HG03196 (cell line): ENCODE data around the gene VKORC1.

Experiments
- ATAC-seq: cut with Tn5 transposase; IDR thresholded peaks from one replicate; pipeline ENCODE4 v1.9.1; 2021; ENCODE audit not compliant: unreplicated experiment

Gene VKORC1

GRCh38 chr16:31063843-31064611, 30.6 kb downstream of the VKORC1 start:
- no peak for ATAC-seq

DNA sequence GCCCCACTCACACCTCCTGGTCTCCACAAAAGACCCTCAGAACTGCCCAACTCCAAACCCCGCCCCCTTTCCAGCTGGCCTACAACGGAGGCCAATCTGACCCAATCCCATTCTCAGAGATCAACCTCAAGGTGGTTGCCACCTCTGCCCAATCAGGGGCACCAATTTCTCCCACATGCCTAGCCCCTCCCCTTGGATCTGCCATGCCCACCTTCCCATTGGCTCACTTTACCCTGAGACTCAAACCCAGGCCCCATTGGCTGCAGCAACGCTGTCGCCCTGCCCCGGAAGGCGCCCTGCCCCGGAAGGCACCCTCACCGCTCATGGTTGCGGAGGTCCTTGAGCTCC, 31.1 kb downstream of the VKORC1 start:
- no peak for ATAC-seq

DNA sequence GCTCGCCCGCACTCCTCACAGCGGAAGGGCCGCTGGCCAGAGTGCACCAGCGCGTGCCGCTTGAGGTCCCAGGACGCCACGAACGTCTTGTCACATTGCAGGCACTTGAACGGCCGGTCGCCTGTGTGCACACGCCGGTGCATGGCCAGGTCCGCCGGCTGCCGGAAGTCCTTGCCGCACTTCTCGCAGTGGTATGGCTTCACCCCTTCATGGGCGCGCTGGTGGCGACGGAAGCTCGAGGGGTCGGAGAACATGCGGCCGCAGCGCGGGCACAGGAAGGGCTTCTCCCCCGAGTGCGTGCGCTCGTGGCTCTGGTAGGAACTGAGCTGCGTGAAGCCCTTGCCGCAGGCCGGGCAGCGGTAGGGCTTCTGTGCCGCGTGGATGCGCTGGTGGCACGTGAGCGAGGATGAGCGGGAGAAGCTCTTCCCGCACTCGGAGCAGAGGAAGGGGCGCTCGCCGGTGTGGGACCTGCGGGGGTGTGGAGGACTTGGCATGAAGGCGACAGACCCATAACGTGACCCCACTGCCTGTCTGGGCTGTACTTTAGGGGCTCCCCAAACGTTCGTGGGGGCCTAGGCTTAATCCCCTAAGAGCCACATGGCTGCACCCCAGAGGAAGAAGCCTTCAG, 32.7 kb downstream of the VKORC1 start:
- ATAC-seq = no peak

DNA sequence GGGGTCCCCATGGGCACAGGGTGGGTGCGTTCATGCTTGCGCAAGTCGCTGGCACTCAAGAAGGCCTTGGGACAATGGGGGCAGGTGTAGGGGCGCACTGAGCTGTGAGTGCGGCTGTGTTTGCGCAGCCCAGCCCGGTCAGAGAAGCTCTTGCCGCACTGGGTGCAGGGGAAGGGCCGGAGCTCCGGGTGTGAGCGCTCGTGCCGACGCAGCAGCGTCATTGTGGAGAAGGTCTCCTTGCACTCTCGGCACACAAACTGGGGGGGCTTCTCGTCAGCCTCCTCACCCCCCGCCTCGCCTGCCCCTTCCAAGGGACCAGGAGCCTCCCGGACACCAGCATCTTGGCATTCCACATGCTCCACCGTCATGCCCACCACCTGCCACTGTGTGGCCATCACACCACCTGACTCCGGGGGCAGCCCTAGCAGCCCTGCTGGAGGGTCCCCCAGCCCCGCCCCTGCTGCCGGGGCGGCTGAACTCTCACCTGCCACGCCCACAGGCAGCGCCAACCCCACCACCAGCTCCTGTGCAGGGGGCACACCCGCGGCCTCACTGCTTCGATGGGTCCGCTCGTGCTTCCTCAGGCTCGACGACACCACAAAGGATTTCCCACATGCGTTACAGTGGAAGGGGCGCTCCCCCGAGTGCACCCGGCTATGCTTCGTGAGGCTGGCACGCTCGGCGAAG, 33.3 kb downstream of the VKORC1 start:
- no peak for ATAC-seq

GRCh38 chr16:31055613-31056012, 39.0 kb downstream of the VKORC1 start:
- ATAC-seq = no peak

DNA sequence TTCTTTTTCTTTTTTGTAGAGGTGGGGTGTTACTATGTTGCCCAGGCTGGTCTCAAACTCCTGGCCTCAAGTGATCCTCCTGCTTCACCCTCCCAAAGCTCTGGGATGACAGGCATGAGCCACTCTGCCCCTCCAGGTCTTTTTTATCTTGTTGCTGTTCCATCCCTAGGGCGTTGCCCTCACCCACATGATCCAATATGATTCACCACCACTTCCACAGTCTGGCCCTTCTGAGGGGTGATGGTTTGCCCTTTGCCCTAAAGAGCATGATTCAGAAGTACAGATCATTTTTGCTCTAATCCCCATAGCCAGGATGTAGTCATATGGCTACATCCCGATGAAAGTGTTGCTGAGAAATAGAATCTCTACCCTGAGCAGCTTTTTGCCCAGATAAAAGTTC, 42.5 kb downstream of the VKORC1 start:
- no peak for ATAC-seq

DNA sequence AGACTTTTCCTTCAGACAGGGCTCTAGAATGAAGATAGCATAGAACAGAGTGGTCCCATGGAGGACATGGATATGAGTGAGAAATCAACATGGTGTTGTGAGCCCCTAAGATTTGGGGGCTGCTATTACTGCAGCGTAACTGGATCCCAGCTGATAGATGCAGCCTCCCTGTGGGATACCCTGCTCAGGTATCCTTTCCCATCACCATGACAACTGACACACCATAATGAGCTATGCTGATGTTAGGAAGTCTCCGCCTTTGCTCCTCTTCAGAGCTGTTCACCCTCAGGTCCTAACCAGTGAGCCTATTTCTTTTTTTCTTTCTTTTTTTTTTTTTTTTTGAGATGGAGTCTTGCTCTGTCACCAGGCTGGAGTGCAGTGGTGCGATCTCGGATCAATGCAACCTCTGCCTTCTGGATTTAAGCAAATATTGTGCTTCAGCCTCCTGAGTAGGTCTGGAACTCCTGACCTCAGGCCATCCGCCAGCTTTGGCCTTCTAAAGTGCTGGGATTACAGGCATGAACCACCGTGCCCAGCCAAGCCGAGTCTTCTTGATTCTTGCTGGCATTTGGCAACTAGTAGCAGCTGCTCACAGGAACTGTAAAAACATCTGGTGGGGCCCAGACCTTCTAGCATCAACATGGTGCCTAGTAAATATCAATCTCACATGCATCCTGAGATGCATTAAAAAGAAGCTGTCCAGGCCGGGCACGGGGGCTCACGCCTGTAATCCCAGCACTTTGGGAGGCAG, 44.1 kb downstream of the VKORC1 start:
- ATAC-seq = no peak

GRCh38 chr16:31043898-31044481, 50.6 kb downstream of the VKORC1 start:
- no peak for ATAC-seq

DNA sequence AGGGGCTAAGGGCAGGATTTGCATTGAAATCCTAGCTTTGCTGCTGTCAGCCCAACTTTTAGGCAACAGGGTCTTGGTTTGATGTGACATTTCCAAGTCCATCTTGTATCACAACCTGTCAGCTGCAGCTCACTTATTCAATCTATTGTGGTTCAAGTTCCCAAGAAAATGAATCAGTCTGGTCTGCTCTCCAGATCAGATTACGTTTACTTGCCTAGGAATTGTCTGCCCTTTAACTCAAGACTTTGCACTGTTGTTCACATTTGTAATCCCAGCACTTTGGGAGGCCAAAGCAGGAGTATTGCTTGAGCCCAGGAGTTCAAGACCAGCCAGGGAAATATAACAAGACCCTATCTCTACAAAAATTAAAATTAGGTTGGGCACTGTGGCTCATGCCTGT, 51.2 kb downstream of the VKORC1 start:
- ATAC-seq = no peak

DNA sequence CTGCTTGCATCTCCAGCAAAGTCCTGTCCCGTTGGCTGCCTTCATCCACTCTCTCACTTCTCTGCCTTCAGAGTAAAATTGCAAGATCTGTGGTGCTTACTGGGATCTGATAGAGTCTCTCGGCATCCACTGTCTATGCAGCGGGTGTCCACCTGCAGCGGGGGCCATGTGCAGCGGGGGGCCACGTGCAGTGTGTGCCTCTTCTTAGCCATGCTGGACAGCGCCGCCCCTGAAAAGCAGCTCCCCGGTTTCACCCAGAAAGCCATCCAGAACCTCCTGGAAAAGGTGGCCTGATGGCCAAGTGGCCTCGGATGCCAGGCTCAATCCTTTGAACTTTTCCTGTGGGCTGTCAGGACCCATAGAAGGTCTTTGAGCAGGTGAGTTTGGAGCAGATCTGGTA, 51.7 kb downstream of the VKORC1 start:
- ATAC-seq = no peak
